Activated naive CD4-positive, alpha-beta T cell treated with anti-CD3 and anti-CD28 coated beads, Interleukin-2, amount 50 U/mL, for 24 hours (primary cell): Measurements from ENCODE around the gene HAND2.

Source experiments
- H3K27ac Mint-ChIP-seq: one replicate; pipeline ENCODE4 v1.8.0; 2021; ENCODE audit warnings: mild to moderate bottlenecking, mixed read lengths
- H3K27me3 Mint-ChIP-seq: one replicate; pipeline ENCODE4 v1.8.0; 2021; ENCODE audit warnings: mixed read lengths
- H3K36me3 Mint-ChIP-seq: one replicate; pipeline ENCODE4 v1.8.0; 2021; ENCODE audit warnings: mixed read lengths
- H3K4me1 Mint-ChIP-seq: one replicate; pipeline ENCODE4 v1.8.0; 2021; ENCODE audit warnings: mixed read lengths
- H3K4me3 Mint-ChIP-seq: one replicate; pipeline ENCODE4 v1.8.0; 2021; ENCODE audit warnings: mild to moderate bottlenecking, mixed read lengths
- H3K9me3 Mint-ChIP-seq: one replicate; pipeline ENCODE4 v1.8.0; 2021; ENCODE audit warnings: mixed read lengths

HAND2 gene

DNA sequence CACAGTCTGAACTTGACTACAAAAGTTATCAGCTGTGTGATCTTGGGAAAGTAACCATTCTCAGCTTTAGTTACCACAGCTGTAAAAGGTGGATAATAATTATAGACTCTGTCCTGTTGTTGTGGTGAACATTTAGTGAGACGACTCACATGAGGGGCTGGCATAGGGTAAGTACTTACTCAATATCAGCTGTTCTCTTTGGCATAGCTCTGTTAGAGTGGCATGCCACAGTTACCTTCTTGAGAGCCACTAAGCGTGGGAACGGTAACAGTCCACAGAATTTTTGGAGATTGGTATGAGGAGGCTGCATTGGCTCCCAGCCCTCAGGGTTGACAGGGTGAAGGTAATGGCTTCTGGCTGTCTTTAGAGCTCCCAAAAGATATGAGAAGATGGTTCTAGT lies 13.2 kb upstream of the HAND2 start:
- Mint-ChIP-seq H3K27ac (no peak overlapping the region), H3K9me3 (peaks cover 8% of the 10 kb centered on the region), H3K27me3 (peaks cover 55% of the 10 kb centered on the region), H3K36me3 (peaks cover 2% of the 10 kb centered on the region), H3K4me3 (no peak overlapping the region), H3K4me1 (peaks cover 8% of the 10 kb centered on the region)

DNA sequence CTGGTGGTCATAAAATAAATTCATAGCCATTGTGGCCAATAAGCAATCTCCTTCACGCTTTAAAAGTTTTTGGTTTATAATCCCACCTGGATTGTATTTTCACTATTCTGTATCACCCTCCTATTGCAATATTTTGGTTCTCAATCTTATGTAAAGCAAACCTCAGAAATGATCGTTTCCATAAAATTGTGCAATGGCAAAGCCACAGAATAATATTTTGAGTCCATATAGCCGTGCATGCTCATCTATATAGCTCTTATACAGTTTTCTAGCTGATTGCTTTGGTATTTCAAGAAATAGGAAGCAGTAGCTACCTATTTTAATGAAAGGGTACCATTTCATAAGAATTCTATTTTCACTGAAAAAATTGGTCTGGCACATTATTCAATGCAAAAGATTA lies 10.0 kb upstream of the HAND2 start:
- Mint-ChIP-seq H3K4me1 (peaks cover 8% of the 10 kb centered on the region), H3K27ac (no peak overlapping the region), H3K36me3 (peaks cover 4% of the 10 kb centered on the region), H3K27me3 (peaks cover 56% of the 10 kb centered on the region), H3K9me3 (peaks cover 22% of the 10 kb centered on the region), H3K4me3 (no peak overlapping the region)

DNA sequence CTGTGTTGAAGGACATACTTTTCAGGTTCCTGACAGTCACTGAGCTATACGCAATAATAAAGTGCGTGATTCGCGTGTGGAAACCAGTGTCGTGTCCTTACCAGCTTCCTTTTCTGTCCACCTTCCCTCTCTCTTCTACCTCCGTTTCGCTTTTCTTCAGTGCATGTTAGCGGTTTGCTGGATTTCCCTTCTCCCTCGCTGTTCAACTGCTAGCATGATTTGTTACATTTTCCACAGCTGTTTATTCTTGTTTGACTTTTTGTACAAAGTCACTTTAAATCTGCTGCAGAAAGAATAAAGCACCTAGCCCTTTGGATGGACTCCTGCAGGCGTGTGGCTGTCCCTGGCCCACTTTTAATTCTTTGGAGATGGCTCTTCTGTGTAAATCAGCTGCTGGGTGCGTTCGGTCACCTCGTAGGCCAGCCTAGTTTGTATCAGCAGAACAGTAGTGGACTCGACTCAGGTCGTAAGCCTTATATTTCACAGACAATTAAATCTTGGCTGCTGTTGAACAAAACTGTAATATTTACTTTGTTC lies 8.9 kb upstream of the HAND2 start:
- H3K27me3 Mint-ChIP-seq = peaks cover 62% of the 10 kb centered on the region
- peak overlapping the region; percentile 79 for H3K4me3 Mint-ChIP-seq
- peaks cover 26% of the 10 kb centered on the region for H3K9me3 Mint-ChIP-seq
- peaks cover 4% of the 10 kb centered on the region for H3K36me3 Mint-ChIP-seq
- H3K27ac Mint-ChIP-seq = no peak overlapping the region
- H3K4me1 Mint-ChIP-seq = peaks cover 8% of the 10 kb centered on the region

DNA sequence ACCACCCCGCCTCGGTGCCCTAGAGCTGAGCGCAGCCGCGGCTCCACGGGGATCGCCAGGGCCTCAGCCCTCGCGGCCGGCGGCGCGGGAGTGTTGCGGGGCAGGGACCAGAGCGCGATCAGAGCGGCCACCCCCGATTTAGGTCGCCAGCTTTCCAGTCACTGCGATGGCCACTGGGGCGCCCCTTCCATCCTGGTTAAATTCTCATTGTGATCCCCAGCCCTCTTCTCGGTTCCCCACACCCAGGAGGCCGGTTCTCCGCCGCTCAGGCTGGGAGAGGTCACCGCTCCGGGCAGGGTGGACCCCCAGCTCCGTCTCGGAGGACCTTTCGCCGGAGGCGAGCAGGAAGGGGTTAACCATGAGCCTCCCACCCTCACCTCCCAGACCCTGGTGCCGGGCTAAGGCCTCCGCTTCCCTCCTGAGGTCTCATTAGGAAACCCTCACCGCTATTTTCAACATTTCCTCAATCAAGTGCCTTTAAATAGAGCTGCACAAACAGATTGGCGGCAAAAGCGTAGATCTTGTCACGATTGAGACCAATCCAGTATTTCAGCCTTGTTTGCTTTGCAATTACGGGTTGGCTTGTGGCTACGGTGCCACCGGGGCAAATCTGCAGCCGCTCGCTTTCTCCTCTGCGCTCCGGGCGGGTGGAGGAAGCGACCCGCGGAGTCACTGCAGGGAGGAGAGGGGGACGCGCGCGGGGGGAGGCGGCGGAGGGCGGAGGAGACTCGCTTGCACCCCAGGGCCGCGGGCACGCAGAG lies 8.3 kb upstream of the HAND2 start:
- Mint-ChIP-seq H3K9me3 (peaks cover 29% of the 10 kb centered on the region), H3K36me3 (peaks cover 4% of the 10 kb centered on the region), H3K4me3 (peak overlapping the region; percentile 79), H3K4me1 (peaks cover 8% of the 10 kb centered on the region), H3K27ac (no peak overlapping the region), H3K27me3 (peaks cover 63% of the 10 kb centered on the region)

GRCh38 chr4:173537613-173538147 lies 7.7 kb upstream of the HAND2 start:
- Mint-ChIP-seq H3K4me1 (peaks cover 8% of the 10 kb centered on the region), H3K4me3 (no peak overlapping the region), H3K36me3 (peaks cover 4% of the 10 kb centered on the region), H3K27ac (no peak overlapping the region), H3K9me3 (peaks cover 29% of the 10 kb centered on the region), H3K27me3 (peaks cover 65% of the 10 kb centered on the region)

DNA sequence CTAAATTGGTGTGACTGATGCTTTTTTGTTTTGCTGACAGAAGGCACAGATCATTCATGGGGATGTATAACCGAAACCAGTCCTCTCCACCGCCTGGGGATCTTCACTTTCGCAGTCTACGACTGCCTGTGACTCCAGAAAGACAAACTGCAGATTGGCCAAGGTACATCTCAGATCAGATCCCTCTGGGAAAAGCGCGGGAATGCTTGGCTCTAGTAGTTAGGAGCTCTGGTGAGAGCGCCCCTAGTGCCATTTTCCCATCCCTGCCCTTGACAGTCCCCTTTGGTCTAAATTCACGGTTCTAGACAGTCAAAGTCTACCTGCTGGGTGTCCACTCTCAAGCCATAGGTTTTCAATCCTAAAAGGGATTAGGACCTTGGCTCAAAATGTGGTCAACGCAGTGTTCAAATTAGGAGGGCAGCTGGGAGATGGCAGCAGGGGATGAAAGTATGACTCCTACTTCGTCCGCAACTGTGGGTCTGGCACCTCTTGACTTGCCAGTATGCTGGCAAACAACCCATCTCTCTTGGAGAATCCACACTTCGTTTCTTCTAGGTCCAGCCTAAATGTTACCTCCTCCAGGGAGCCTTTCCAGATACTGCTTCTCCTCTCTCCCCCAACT lies 6.9 kb upstream of the HAND2 start:
- H3K4me3 Mint-ChIP-seq = no peak overlapping the region
- H3K27me3 Mint-ChIP-seq = peaks cover 72% of the 10 kb centered on the region
- H3K9me3 Mint-ChIP-seq = peaks cover 29% of the 10 kb centered on the region
- peaks cover 6% of the 10 kb centered on the region for H3K36me3 Mint-ChIP-seq
- no peak overlapping the region for H3K27ac Mint-ChIP-seq
- peaks cover 8% of the 10 kb centered on the region for H3K4me1 Mint-ChIP-seq

DNA sequence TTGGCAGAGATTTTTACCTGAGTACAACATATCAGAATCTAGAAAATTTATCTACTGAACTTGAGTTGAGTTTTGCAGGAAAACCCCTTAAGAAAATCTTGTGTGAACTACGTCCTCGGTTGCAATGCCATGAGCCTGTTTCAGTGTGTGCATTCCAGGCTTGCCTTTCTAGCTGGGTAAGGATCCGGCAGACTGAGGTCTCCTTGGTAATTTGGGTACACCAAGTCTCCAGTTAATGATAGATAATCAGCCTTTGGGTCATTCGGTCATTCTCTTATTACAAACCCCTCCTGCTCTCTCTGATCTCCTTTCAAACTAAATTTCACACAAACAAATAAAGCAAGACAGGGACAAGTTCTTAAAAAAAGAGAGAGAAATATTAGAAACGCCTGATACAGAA lies 5.9 kb upstream of the HAND2 start:
- H3K27me3 Mint-ChIP-seq = peaks cover 76% of the 10 kb centered on the region
- H3K36me3 Mint-ChIP-seq = peaks cover 6% of the 10 kb centered on the region
- H3K4me3 Mint-ChIP-seq = no peak overlapping the region
- peaks cover 29% of the 10 kb centered on the region for H3K9me3 Mint-ChIP-seq
- H3K27ac Mint-ChIP-seq = no peak overlapping the region
- H3K4me1 Mint-ChIP-seq = peaks cover 8% of the 10 kb centered on the region

GRCh38 chr4:173535165-173535902 lies 5.3 kb upstream of the HAND2 start:
- Mint-ChIP-seq H3K36me3 (peaks cover 6% of the 10 kb centered on the region), H3K9me3 (peaks cover 29% of the 10 kb centered on the region), H3K4me1 (peaks cover 10% of the 10 kb centered on the region), H3K4me3 (no peak overlapping the region), H3K27ac (no peak overlapping the region), H3K27me3 (peaks cover 78% of the 10 kb centered on the region)

- Mint-ChIP-seq H3K4me3 (no peak overlapping the region), H3K36me3 (peaks cover 5% of the 10 kb centered on the region), H3K4me1 (peaks cover 17% of the 10 kb centered on the region), H3K27ac (no peak overlapping the region), H3K27me3 (peaks cover 74% of the 10 kb centered on the region), H3K9me3 (peaks cover 21% of the 10 kb centered on the region)
Observed at GRCh38 chr4:173534434-173534833, 4.4 kb upstream of the HAND2 start.

GRCh38 chr4:173532725-173533511 lies 2.9 kb upstream of the HAND2 start:
- peaks cover 4% of the 10 kb centered on the region for H3K36me3 Mint-ChIP-seq
- H3K27me3 Mint-ChIP-seq = peaks cover 74% of the 10 kb centered on the region

GRCh38 chr4:173531086-173531965 lies 1.3 kb upstream of the HAND2 start:
- no peak overlapping the region for H3K4me3 Mint-ChIP-seq
- H3K27ac Mint-ChIP-seq = no peak overlapping the region
- H3K36me3 Mint-ChIP-seq = peaks cover 4% of the 10 kb centered on the region

More at GRCh38 chr4:173532725-173533511, 2.9 kb upstream of the HAND2 start:
- peaks cover 13% of the 10 kb centered on the region for H3K4me1 Mint-ChIP-seq
- H3K9me3 Mint-ChIP-seq = peaks cover 21% of the 10 kb centered on the region
- no peak overlapping the region for H3K27ac Mint-ChIP-seq
- no peak overlapping the region for H3K4me3 Mint-ChIP-seq

GRCh38 chr4:173530326-173531085 lies 477 bp upstream of the HAND2 start:
- Mint-ChIP-seq H3K27ac (no peak overlapping the region), H3K4me3 (peak overlapping the region; percentile 63), H3K9me3 (peaks cover 17% of the 10 kb centered on the region), H3K4me1 (peaks cover 13% of the 10 kb centered on the region), H3K27me3 (peaks cover 71% of the 10 kb centered on the region), H3K36me3 (peaks cover 6% of the 10 kb centered on the region)

More at GRCh38 chr4:173531086-173531965, 1.3 kb upstream of the HAND2 start:
- Mint-ChIP-seq H3K9me3 (peaks cover 20% of the 10 kb centered on the region), H3K4me1 (peaks cover 13% of the 10 kb centered on the region), H3K27me3 (peaks cover 73% of the 10 kb centered on the region)
